Activated T-cell treated with anti-CD3 and anti-CD28 coated beads for 1 hour (primary cell): Measurements from ENCODE around the gene TRDMT1.

ENCODE experiments used
- DNase-seq: peaks from one replicate; pipeline ENCODE4 v3.0.0-alpha.2; 2020; ENCODE audit warnings: low read depth

The TRDMT1 gene

DNA sequence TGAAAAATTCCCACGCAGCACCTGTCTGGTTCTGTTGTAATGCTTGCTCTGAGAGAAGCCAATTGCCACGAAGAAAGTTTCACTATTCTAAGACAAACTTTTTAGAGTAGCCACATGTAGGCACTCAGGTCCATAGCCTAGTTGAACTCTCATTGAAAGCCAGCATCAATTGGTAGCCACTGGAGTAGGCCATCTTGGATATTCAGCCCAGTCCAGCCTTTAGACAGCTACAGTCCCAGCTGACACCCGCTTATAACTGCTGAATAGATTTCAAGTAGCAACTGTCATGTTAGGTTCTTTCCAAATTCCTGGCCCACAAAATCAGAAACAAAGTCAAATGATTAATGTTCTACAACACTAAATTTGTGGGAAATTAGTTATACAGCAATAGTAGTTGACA lies 103.5 kb downstream of the TRDMT1 start:
- no peak for DNase-seq
